HG03060 (cell line): ENCODE measurements around the gene MICAL3.
"Not testable (repeated sequence)": the region's sequence is repeated elsewhere in the genome, so short reads cannot be mapped to it uniquely, and the experiment has no call there.

Source experiments
- ATAC-seq: cut with Tn5 transposase; IDR thresholded peaks from one replicate; pipeline ENCODE4 v1.9.1; 2021; ENCODE audit warnings: low read depth, moderate number of reproducible peaks; ENCODE audit not compliant: unreplicated experiment

Gene MICAL3

DNA sequence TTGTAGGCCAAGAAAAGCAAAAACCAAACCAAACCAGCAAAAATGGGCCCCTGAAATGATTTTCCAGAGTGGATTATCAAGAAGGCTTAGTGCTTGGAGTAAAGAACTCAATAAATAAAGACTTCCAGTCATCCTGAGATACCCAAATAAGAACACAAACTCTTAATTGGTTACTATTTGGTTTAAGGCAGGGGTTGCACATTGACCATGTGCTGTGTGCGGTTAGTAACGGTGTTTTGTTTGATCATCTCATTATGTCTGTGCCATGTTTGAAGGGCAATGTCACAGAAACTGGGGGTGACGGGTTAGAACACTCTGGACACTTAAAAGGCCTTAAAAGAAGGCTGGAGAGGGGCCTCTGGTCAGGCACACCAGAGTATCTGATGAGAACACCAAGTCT is 9.7 kb upstream of the MICAL3 start:
- ATAC-seq: no peak

DNA sequence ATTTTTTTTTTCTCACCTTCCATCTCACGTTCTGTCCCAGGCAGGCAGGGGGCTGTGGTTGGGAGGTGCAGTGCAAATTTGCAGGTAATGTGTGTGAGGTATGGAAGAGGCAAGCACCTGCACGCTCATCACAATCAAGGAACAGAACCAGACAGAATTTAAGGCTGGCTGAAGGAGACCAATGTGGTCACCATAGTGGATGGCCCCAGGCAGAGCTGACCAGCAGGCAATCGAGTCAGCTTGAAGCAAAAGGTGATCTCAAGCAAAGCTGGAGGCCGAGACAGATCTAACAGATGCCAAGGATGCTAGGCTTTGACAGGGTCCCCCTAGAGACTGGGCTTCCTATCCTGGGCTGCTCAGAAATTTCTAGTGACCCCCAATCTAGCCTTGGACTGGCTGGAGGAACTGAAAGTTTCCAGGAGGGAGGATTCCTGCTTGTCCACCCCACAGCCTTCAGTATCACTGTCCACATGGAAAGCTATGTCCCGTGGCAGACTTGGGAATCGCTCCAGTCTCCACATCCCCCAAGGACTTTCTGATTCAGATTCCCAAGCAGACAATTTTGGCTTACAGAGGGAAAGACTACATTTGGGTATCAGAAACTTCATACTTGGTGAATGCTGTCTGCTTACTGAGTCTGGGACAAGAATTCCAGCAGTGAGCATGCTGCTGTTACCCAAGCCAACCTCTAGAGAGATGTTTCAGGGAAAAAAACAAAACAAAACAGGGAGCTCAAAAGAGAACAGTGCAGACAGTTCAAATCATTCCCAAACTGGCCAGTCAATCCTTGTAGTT is 9.0 kb upstream of the MICAL3 start:
- ATAC-seq: no peak

DNA sequence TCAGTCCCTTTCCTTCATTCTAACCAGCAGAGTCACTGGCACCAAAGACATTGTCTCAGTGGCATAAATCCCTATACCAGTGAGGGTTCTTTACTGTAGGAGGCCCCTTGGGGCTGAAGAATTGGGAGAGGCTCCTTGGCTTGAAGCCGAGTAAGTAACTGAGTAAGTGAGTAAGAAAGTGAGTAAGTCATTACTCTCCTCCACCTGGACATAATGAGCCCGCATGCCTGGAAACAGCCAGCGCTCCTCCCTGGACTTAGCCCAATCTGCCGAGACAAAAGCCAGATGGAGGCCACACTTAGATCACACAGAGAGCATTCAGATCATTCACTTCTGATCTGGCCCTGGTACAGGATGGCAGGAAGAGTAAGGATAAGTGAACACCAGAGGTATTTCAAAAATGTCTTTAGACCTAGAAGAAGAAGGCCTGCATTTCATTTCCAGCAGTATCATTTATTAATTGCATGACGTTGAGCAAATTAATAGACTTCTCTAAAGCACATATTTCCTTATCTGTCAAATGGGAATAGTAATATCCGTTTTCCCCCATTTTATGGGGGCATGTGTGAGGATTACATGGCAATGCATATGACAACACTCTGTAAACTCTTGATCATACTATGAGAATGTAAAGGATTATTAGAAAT is 8.2 kb upstream of the MICAL3 start:
- no peak for ATAC-seq

DNA sequence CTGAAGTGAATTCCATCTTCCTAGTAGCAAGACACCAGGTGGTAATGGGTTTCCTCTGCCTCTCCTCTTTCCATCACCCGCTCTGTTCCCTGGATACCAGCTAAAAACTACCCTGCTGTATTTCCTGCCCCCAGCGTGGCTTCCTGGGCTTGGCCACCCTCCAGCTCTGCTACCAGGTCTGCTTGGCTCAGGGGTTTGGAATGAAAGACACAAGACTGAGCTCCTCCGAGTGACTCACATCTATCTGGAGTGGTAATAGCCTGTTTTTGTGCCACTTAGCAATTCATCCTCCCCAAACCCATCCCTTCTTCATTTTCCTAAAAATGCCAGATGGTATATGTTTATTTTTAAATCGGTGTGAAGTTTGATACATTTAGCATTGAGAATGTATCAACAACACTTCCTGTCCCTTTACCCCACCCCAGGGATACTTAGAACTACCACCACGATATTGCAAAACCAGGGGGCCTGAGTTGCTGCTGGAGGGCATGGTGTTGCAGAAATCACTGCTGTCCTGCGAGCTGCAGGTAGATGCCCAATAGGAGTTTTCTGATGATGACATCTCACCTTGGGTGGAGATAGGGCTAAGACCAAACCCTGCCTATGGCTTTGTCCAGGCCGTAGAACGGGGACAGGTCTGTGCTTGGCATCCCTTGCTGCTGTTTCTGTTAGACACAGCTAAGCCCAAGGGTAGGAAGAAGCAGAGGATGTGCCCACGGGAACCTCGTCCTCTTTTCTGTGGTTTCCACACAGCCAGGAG is 7.5 kb upstream of the MICAL3 start:
- ATAC-seq: no peak

DNA sequence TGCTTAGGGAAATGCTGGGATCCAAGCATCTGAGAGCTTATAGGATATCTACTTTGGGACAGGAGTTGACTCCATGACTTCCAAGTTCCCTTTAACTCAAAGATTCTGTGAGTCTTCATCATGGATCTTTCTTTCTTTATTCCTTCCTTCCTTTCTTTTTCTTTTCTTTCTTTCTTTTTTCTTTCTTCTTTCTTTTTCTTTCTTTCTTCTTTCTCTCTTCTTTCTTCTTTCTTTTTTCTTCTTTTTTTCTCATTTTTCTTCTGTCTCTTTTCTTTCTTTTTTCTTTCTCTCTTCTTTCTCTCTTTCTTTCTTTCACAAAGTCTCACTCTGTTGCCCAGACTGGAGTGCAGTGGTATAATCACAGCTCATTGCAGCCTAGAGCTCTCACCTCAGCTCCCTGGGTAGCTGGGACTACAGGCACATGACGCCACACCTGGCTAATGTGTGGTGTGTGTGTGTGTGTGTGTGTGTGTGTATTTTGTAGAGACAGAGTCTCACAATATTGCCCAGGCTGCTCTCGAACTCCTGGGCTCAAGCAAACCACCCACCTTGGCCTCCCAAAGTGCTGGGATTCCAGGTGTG is 5.4 kb upstream of the MICAL3 start:
- ATAC-seq: no peak

DNA sequence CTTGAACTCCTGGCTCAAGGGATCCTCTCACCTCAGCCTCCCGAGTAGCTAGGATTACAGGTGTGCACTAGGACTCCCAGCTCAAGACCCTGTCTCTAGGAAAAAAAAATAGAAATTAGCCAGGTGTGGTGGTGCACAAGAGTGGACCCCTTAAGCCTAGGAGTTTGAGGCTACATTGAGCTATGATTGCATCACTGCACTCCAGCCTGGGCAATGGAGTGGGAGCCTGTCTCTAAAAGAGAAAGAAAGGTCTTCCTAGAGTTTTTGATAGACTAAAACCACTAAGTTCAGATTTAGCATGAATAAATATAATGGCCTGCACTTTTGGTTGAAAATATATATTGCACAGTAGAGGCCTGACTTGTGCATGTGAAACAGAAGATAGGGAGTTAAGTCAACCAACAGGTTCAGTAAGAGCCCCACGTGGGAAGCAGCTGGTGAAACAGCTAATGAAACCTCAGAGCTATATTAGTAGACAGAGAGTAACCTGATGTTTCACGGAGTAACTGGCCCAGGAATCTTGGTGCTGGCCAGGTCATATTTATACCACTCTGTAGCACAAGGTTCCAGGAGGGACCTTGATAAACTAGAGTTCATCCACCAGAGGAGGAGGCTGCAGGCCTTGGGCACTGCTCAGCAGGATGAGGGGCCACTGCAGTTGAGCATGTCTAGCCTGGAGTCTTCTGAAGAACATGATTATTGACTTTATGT is 4.6 kb upstream of the MICAL3 start:
- ATAC-seq: no peak

DNA sequence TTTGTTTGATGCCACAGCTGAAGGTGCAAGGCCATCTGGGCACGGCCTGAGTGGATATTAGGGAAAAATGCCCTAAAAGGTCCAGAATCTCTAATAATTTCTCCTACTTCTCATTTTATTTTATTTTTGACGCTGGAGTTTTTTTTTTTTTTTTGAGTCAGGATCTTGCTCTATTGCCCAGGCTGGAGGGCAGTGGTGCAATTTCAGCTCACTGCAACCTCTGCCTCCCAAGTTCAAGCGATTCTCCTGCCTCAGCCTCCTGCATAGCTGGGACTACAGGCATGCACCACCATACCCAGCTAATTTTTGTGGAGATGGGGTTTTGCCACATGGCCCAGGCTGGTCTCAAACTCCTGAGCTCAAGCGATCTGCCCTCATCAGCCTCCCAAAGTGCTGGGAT is 1.5 kb upstream of the MICAL3 start:
- ATAC-seq: not testable (repeated sequence)

DNA sequence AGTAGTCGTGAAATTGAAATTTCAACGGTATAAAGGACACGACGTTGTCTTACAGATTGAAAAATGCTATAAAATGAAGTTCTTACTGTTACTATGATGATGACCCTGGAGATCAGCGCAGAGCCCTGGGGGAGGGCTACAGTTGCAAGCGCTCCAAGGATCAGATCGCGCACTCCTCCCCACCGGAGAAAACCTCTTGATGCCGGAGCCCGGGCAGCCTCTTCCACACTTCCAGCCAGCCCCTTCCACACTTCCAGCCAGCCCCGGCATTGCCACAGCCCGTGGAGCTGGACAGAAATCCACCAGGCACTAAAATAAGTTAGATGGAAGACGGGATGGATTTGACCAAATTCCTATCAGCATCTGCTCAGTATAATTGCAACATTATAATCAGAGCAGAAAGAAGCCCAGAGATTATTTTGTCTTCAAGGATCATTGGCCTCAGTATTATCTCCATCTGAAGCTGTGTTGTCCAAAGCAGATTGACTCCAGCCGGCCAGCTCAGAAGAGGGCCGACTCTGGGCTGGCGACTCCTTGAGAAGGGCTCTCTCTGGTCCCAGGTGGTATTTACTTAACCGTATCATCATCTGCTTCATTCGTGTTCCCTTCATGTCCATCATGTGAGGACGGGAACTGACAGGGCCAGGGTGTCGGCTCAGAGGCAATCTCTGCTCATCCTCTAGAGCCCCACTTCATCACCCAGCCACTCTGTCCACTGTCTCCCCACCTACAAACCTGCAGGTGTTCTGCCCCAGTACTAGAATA is 777 bp upstream of the MICAL3 start:
- no peak for ATAC-seq

DNA sequence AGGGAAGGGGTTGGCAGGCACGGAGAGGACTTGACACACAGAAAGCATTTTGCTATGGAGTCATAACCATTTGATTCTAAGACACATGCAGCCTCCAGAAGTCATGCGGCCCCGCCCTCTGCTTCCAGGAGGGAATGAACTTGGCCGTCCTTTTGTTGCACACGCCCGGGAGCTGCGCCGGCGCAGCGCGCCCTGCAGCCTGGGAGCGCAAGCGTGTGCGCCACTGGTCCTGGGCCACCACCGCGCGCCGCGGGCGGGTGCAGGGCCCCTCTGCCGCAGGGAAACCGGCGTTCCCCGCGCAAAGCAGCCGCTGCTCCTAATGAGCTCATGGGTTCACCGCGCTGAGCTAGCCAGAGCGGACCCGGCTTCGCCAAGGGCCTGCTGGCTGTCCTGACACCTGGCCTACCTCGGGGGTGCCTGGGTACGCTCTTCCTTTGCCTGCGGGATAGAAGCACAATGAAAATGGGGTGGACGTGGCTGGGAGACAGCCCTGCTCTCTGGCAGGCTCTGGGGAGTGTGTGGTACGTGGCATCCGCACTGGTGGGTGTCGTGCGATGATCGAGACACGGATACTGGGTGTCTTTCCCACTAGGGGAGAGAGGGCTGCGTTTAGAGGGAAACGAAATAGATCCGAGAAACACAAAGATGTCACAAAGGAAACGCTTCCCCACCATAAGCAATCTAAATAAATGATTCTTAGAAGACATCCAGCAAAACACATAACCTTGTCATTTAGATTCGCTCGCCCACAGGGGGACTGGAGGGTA is 669 bp downstream of the MICAL3 start:
- no peak for ATAC-seq

DNA sequence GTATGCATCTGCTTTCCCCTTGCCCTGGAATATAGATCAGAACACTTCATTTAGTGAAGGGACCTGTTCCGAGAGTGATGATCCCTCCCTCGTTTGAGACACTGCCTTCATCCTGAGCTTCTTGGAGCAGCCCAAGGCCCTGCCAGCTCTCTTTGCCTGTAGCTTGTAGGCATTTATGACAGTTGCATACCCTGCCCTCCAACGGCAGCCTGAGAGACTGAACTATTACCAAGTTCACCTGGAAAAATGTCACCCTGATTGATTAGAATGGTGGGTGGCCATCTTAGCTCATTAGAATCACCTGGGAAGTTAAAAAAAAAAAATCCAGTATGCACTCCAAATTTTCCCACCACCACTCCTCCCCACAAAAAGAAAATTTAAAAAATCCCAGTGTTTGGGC is 1.5 kb downstream of the MICAL3 start:
- no peak for ATAC-seq

DNA sequence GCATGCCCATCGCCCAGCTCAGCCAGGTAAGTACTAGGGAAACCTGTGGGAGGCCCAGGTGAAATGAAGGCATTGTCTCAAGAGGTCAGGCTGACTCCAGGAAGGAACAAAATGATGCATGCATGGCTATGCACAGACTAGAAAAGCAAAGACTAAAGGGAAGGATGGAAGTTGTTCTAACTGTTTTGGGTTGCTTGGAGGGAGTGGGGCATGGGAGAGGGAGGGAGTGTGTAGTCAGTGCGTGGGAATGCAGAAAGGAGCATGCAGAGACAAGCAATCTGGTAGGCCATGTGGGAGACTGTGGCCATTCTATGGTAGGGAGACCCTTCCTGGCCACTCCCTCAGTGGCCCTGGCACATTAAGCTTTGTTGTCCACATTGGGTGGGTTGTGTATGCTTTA is 2.9 kb downstream of the MICAL3 start:
- ATAC-seq: no peak

DNA sequence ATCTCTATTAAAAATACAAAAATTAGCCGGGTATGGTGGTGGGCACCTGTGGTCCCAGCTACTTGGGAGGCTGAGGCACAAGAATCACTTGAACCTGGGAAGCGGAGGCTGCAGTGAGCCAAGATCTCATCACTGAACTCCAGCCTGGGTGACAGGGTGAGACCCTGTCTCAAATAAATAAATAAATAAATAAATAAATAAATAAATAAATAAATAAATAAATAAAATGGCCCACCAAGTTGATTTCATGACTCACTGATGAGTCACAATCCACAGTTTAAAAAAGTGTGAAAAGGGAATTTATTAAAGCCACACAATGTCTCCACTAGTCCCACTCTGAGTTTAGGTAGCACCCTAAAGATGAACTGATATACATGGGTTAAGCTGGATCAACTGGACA is 3.6 kb downstream of the MICAL3 start:
- ATAC-seq: not testable (repeated sequence)

DNA sequence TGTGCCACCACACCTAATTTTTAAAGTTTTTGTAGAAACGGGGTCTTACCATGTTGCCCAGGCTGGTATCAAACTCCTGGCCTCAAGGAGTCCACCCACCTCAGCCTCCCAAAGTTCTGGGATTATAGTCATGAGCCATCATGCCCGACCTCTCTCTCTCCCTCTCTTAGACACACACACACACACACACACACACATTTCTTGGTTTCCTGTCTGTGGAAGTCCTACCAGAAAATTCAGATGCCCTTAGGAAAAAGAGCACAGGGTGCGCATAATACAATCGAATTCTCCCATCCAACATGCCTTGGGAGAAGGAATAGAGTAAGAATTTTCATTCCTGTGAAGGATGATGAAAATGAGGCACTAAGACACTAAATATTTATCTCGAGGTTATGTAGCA is 10.4 kb downstream of the MICAL3 start:
- ATAC-seq: no peak

DNA sequence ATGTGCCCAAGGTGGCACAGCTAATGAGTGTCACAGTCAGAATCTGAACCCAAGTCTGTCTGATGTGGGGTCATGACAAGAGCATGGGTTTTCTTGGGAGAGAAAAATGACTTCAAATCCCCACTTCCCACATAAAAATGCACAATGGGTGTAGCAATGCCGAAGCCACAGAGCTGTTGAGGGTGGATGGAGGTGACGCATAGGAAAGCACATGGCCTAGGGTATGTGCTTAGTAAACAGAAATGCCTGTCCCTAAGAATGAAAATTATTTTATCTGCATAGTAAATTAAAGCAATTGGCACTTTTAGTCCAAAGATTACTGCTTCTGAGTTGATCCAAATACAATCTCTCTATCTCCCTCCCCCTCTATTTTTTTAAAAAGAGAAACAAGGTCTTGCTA is 10.9 kb downstream of the MICAL3 start:
- ATAC-seq: no peak

DNA sequence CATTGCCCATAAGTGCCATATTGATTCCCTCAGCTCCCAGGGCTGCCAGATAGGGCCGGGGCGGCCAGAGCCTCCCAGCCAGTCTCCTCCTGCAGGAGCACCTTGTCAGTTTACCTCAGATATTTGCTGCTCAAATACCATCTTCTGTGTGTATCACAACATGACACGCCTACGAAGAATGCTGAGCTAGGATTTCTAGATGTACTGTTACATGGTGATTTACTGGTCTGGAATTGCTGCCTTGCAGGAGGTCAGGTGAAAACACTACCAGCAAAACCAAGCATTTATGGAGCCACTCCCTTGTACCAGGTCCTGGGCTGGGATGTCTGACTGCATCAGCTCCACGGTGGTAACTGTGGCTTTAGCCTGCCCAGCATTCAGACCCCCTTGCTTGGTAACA is 11.8 kb downstream of the MICAL3 start:
- ATAC-seq: no peak

DNA sequence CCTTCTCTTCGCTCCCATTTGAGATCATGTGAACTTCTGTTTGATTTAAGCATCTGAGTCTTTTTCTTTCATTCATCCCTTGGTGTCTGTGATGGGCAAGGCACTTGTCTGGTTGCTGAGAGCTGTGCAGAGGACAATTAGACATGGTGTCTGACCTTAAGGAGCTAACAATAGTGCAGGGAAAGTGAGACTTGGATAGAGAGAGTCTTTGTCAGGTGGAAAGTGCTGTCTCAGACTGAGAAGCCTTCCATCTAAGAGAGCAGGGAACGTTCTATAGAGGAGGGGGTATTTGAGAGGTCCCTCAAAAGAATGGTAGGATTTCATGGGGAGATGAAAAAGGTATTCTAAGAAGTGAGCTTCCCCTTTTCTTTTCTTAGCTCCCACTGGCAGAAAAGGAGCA is 14.1 kb downstream of the MICAL3 start:
- ATAC-seq: no peak

DNA sequence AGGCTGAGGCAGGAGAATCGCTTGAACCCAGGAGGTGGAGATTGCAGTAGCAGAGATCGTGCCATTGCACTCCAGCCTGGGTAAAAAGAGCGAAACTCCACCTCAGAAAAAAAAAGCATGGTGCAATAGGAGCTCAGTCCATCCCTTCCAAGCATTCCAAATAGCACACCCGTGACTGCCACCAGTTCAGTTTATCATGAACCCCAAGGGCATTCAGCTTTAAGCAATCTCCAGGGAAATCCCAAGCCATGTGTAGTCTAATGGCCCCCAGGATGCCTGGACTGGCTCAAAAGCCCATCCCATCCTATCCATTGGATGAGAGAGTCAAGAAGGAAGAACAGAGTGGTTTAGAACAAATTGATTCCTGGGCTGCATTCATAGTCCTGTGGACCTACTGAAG is 16.2 kb downstream of the MICAL3 start:
- ATAC-seq: no peak

DNA sequence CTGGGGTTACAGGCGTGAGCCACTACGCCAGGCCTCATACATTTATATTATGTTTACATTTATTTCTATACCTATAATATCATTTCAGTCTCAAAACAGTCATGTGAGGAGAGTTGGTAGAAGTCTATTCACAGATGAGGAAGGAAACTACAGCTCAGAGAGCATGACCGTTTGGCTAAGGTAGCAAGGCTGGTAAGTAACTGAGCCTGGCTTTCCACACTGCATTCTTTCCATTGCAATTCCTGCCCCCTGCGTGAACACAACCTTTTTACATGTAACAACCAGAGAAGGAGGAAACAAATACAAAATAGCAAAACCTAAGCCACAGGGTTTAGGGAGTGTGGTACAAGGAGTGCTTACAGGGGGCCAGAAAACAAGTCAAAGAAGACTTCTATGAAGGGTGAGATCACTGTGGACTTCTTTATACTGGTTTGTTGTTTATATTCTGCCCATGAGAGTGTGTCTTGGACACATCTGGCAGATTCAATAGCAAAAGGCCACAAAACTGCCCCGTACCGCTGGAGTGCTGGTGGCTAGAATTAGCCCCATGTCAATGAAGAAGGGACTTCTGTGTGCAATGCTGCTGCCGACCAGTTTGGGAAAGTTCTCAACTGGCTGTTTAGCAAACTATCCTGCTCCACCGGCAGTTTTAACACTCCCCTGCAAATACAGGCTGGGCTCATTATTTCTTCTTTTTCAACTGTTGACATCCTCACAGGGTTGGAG is 19.0 kb downstream of the MICAL3 start:
- no peak for ATAC-seq
